ENCODE data around the gene PRODH2.

DNA sequence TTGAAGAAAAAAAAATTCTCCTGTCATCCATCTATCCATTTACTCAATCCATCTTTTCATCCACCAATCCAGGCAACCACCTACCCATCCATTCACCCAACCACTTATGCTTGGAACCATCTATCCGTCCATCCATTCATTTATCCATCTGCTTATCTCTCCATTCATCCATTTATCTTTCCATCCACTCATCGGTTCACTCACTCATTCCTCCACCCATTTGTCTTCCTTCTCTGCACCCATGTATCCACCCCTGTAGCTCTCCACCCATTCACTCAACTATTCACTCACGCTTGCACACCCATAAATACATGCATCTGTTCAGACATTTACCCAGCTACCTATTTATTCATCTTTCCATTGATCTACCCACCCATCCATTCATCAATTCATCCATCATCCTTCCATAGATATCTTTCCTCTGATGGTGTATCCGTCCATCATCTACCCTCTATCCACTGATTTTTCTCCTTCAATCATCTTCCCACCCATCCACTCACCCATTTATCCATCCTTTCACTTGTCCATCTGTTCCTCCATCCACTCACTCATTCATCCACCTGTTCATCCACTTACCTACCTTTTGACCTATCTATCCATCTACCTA is 30.1 kb upstream of the PRODH2 start:
- TF ChIP-seq CBX8 (IDR thresholded peaks at IDR 0.05), result no peak
- TF ChIP-seq POLR2AphosphoS2 (conservative IDR thresholded peaks at IDR 0.05; ENCODE audit: low read length), result no peak
- TF ChIP-seq JUNB (IDR thresholded peaks at IDR 0.05), result no peak
- TF ChIP-seq, protein P1, sequence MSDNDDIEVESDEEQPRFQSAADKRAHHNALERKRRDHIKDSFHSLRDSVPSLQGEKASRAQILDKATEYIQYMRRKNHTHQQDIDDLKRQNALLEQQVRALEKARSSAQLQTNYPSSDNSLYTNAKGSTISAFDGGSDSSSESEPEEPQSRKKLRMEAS (IDR thresholded peaks at IDR 0.05), result no peak
- TF ChIP-seq ZSCAN20 (CRISPR knock-in tag; IDR thresholded peaks at IDR 0.05), result no peak
- TF ChIP-seq, protein P2, sequence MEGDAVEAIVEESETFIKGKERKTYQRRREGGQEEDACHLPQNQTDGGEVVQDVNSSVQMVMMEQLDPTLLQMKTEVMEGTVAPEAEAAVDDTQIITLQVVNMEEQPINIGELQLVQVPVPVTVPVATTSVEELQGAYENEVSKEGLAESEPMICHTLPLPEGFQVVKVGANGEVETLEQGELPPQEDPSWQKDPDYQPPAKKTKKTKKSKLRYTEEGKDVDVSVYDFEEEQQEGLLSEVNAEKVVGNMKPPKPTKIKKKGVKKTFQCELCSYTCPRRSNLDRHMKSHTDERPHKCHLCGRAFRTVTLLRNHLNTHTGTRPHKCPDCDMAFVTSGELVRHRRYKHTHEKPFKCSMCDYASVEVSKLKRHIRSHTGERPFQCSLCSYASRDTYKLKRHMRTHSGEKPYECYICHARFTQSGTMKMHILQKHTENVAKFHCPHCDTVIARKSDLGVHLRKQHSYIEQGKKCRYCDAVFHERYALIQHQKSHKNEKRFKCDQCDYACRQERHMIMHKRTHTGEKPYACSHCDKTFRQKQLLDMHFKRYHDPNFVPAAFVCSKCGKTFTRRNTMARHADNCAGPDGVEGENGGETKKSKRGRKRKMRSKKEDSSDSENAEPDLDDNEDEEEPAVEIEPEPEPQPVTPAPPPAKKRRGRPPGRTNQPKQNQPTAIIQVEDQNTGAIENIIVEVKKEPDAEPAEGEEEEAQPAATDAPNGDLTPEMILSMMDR (IDR thresholded peaks at IDR 0.05), result no peak
- no peak for TF ChIP-seq POLR2A (IDR thresholded peaks at IDR 0.05; ENCODE audit: low read length)
- no peak for TF ChIP-seq RAD21 (conservative IDR thresholded peaks at IDR 0.05 in 1 of 2, IDR thresholded peaks at IDR 0.05 in 1 of 2)
- no peak for TF ChIP-seq RNF2 (IDR thresholded peaks at IDR 0.05; ENCODE audit: borderline replicate concordance, low read depth)
- no peak for TF ChIP-seq EP300 (IDR thresholded peaks at IDR 0.05)
- TF ChIP-seq NPAS2 (CRISPR knock-in tag; IDR thresholded peaks at IDR 0.05; ENCODE audit: borderline replicate concordance), result no peak
- TF ChIP-seq ZNF302 (CRISPR knock-in tag; IDR thresholded peaks at IDR 0.05), result no peak
- TF ChIP-seq MYC (IDR thresholded peaks at IDR 0.05; ENCODE audit: borderline replicate concordance, low read length), result no peak
- TF ChIP-seq REST (IDR thresholded peaks at IDR 0.05), result no peak

Data from A549 (cell line).